Activated CD4-positive, alpha-beta T cell treated with anti-CD3 and anti-CD28 coated beads, Interleukin-10, Interleukin-2, amounts not matched to agents 100 ng/mL and 50 ng/mL, durations not matched to agents 16 hours and 8 hours (primary cell): ENCODE data around the gene DCUN1D2.
"Not testable (repeated sequence)": the region's sequence is repeated elsewhere in the genome, so short reads cannot be mapped to it uniquely, and the experiment has no call there.

ENCODE experiments used
- DNase-seq: peaks from one replicate; pipeline ENCODE4 v3.0.0-alpha.2; 2020

The DCUN1D2 gene

DNA sequence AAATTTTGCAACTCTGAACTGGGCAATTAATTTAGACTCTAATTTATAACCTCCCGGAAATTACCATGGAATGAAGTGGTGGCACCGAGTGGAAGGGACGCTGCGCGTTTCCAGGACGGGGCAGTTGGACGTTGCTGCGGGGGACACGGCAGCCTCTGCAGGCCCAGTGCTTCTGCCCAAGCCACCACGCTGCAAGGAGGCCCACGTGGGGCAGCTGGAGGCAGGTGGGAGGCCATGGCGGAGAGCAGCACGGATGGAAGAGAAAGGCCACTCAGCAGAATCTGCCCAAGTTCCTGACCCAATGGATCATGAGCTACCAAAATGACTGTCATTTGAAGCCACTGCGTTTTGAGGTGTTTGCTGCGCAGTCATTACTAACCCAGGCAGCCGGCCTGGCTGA, 26.0 kb downstream of the DCUN1D2 start:
- DNase-seq: no peak

DNA sequence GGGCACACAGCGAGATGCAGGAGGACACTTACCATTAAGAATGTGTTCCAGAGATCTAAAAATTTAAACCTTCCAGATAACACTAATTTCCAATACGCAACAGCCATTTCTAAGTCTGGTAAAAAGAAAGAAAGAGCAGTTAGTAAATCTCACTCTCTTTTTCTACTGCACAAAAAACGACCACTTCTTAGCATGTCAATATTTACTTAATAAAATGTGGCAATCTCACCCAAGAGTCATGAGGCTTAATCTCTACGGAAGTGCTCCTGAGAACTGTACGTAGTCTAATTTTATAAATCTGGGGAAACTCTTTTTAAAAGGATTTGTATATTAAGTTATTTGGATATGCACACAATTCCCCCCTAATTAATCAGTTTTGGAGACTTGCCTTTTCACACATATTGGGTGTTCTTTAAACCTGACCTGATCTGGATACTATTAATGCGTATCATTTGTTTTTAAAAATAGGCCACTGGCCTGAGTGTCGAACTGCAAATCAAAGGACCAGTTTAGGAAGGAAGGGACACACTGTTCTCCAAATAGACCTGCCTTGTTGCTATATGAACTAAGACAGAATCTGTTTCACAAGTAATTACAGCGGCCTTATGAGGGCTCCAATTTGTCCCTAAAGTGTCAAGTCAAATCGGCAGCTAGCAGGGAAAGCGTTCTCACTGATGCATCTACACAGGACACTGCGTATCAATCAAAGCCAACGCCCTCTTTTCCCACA, 29.3 kb downstream of the DCUN1D2 start:
- no peak for DNase-seq

GRCh38 chr13:113460599-113460998, 29.9 kb downstream of the DCUN1D2 start:
- no peak for DNase-seq

- DNase-seq: no peak
These were observed 30.4 kb downstream of the DCUN1D2 start for GRCh38 chr13:113460064-113460555.

DNA sequence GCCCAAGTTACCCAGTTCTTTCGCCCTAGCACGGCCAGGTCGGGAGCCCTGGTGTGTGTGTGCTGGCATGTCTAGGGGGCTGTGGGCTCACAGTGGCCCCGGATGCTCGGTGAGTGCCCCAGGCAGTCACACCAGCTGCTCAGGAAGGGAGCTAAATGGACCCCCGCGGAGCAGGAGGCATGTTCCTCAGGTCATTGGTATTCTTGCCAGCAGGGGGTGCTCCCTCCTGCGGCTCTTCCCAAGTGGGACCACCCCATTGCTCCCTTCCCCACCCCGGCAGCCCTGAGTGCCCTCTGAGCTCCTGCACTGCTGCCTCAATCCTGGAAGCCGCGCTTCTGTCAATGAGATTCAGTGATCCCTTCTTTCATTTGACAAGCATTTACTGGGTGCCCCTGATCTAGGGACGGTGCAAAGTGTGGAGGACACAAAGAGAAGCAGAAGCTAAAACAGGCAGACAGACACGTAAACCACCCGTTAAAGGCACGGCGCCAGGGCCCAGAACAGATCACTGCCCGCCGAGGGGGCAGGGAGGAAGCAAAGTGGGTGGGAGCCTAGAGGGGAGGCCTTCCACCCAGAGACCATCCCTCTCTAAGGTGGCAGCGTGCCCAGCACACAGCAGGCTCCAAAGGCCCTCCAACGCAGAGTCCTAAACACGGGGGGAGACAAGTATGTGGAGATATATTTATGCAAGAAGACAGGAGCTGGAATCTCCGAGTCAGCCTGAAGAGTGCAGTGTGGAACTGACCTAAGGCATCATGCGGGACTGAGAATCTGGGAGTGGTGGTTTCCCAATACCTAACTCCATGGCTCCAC, 32.1 kb downstream of the DCUN1D2 start:
- DNase-seq: no peak

- no peak for DNase-seq
These were observed 33.0 kb downstream of the DCUN1D2 start for GRCh38 chr13:113457510-113457909.

DNA sequence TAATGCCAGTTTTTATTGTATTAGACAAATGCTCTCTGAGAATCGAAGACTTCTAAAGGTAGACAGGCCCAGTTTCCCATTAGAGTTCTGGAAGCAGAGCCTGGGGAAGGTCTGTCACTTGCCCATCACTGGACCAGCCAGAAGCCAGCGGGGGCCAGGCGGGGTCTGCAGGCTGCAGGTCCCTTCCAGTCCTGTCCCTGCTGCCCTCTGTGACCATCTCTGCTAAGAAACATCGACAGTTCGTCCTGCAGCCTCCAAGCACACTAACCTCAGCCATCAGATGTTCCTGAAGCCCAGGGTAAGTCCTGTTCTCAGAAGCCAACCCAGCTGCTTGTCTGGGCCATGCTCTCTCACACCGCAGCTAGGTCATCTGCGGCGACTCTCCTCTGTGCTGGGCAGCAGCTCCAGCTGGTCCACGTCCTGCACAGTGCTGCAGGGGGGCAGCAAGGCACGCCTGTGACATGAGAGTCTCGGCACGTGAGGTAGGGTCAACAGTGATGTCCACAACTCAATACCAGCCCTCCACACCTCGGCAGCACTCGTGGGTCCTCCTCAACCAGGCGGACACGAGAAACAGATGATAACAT, 34.3 kb downstream of the DCUN1D2 start:
- DNase-seq: no peak

DNA sequence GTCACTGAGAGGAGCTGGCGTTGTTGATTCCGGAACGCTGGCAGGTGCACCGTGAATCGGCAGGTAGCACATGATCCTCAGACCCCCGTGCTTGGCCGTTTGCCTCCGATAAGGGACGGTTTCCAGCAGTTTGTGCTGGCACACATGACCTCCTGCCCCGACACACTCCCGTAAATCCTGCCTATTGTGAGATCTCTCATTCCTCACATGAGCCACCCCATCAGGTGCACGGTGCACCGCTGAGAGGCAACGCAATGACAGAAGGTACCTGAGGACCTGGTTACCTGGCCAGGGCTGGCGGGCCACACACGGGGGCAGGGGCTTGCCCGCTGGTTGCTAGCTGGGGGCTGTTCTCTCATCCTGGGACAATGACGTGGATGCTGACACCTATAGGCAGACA, 35.1 kb downstream of the DCUN1D2 start:
- DNase-seq: no peak

- DNase-seq: no peak
These were observed 35.6 kb downstream of the DCUN1D2 start for GRCh38 chr13:113454936-113455335.

DNA sequence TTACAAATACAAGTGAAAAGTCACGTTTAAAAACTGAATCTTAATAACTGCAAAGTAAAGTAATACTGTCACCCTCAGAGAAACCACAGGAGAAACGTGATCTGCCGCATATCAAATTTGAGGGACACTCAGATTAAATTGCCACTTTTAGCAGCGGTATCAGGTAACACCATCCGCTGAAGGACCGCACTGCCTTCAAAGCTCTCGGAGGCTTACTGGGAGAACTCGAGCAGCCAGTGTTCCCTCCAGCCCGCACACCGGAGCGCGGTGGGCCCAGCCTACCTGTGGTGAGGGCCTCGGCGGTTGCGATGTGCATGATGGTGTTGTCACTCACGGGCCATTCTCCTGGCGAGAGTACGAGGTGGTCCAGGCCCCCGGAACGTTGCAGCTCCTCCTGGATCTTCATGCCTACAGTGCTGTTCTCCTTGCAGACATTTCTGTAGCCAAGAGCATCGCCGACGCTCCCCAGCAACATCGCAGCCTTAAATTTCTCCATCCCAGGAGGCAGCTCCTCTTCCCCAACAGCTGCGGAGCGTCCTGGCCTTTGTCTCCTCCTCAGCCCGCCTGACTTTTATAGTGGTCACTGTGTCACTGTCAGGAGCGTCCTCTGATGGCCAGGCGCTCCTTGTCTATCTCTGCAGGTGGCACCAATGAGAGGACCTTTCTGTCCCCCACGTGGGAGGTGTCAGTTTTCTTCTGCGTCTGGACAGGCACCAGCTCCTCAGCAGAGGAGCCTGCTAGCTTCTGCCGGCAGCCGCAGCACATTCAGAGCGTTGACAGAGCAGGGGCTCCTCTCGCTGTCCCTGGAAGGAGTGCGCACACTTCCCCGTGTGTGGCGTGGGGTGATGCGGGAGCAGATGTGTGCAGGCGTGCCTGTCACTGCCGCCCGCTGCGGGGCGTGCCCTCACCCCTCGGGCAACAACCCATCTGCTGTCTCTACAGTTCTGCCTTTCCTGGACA, 37.3 kb downstream of the DCUN1D2 start, which contains the start of gene ADPRHL1:
ADPRHL1 (minus strand) TSS at position 547 of the 960 bp plus-strand sequence; CDS start at position 496, 51 bp downstream.
- no peak for DNase-seq

DNA sequence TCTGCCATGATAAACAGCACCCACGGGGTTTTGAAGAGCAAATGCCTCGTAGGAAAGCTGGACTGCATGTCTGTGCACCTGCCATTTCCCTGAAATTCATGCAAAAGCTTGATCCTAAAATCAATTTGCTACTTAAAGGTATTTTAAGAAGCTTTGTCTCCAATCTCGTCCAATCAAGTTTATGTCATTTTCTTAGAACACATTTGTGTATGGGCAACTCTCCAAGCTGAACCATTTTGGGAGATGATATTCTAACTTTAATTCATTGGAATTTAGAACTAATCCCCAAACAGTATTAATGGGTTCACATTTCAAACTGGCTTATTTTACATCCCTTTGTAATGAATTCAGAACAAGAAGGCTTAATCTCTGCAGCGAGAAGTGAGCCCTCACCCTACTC, 38.0 kb downstream of the DCUN1D2 start:
- DNase-seq: no peak

DNA sequence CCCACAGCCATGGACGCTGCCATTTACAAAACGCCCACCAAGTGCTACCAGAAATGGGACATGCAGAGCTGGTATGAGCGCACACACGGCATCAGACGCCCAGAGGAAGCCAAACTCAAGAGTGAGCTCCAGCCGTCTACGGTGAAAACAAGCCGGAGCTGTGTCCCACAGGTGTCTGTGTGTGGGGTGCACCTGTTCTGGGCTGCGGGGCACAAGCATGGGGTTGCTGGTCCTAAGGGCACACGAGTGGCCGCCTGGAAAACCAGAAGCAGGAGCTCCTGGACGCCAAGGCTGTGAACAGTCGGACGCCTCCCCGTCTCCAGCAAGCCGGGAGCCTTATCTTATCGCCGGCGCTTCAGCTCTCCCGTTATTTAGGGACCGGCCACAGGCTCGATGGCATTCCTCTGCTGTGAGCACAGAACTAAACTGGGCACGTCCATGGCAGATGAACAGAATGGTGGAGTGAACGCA, 38.5 kb downstream of the DCUN1D2 start:
- DNase-seq: no peak

- DNase-seq: not testable (repeated sequence)
These were observed 39.5 kb downstream of the DCUN1D2 start for GRCh38 chr13:113450861-113451620.

GRCh38 chr13:113450348-113450744, 40.2 kb downstream of the DCUN1D2 start:
- not testable (repeated sequence) for DNase-seq

- DNase-seq: no peak
These were observed 40.7 kb downstream of the DCUN1D2 start for GRCh38 chr13:113449693-113450347.

DNA sequence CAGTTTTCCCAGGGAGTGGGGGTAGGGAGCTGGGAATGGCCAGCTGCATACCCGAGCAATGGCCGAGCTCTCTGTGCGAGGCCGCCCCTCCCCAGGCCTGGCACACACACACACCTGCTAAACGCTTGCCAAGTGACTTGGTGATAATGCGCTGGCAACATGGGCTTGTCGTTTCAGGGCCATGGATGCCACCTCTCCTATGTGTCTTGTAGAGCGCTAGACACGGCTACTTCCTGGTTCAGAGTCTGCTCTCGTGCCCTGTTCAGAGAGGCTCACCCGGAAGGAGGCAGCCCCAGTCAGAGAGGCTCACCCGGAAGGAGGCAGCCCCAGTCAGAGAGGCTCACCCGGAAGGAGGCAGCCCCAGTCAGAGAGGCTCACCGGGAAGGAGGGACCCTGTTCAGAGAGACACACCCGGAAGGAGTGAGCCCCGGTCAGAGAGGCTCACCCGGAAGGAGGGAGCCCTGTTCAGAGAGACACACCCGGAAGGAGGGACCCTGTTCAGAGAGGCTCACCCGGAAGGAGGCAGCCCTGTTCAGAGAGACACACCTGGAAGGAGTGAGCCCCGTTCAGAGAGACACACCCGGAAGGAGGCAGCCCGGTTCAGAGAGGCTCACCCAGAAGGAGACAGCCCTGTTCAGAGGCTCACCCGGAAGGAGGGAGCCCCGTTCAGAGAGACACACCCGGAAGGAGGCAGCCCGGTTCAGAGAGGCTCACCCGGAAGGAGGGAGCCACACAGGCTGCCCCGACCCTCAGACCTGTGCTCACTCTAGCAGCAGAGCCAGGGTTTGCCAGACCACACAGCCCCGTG, 41.4 kb downstream of the DCUN1D2 start:
- DNase-seq: peak; percentile 38

- no peak for DNase-seq
These were observed 42.0 kb downstream of the DCUN1D2 start for GRCh38 chr13:113448545-113448884.

GRCh38 chr13:113447596-113447995, 42.9 kb downstream of the DCUN1D2 start:
- DNase-seq: no peak

- DNase-seq: no peak
These were observed 44.0 kb downstream of the DCUN1D2 start for GRCh38 chr13:113446488-113446854.
